GM18868 (cell line): ENCODE results near the gene AVPR2.

Experiments used
- ATAC-seq: cut with Tn5 transposase; IDR thresholded peaks from one replicate; pipeline ENCODE4 v1.9.1; 2021; ENCODE audit warnings: mild to moderate bottlenecking, moderate library complexity; ENCODE audit not compliant: unreplicated experiment

AVPR2 gene

DNA sequence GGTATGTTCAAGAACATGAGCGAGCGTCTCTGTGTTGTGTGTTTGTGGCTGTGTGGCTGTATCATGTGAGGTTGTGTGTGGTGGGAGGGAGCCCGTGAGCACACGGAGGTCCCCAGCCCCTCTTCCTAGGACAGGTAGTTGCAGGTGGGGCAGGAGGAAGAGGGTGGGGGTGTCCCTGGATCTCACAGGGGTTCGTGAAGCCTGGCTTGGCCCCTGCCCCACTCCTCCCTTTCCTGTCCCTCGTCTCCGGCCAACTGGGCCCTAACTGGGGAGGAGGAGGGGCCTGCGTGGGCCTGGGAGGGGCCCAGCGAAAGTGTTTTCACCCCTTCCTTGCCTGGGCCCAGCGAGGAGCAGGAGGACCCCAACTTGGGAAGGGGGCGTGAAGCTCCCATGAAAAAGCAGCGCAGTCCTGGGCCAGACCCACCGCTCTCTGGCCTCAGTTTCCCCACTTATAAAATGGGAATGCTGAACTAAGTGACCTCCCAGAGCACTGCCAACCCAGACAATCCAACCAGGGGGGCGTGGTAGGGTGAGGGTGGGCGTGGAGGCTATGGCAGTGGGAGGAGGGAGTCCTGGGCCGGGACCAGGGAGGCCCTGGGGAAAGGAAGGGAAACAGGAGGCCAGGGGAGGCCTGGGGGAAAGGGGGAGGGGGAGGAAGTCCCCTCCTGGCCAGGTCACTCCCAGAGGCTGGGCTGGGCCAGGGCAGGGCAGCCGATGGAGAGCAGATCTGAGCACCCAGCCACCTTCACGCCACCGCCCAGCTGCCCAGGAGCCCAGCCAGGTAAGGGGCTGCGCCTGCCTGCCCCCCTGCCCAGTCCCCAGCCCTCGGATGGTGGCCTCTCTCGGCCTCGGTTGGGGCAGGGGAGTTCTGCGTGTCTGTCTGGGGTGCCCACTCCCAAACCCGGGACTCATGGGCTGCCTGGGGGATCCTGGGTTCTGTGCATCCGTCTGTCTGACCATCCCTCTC lies at the start of gene AVPR2:
TSS of gene AVPR2 (plus strand) at position 683 of the 967 bp plus-strand sequence. CDS start 473 bp downstream, outside the sequence.
- no peak for ATAC-seq

DNA sequence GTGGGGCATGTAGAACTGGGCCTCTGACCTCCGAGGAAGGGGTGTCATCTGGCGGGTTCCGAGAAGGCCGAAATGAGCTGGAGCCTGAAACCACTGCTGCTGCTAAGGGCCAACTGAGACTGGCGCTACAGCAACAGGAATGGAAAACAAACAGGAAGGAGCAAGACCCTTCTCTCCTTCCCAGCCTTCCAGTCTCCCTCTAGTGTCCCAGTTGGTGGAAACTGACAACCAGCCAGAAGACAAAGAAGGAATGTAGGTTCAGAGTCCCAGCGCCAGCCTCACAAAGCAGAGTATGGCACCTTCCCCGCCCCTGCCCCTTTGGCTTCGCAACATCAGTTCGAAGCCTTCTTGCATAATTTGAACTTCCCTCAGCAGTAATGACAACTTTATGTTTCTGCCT lies 49.8 kb upstream of the AVPR2 start:
- no peak for ATAC-seq

DNA sequence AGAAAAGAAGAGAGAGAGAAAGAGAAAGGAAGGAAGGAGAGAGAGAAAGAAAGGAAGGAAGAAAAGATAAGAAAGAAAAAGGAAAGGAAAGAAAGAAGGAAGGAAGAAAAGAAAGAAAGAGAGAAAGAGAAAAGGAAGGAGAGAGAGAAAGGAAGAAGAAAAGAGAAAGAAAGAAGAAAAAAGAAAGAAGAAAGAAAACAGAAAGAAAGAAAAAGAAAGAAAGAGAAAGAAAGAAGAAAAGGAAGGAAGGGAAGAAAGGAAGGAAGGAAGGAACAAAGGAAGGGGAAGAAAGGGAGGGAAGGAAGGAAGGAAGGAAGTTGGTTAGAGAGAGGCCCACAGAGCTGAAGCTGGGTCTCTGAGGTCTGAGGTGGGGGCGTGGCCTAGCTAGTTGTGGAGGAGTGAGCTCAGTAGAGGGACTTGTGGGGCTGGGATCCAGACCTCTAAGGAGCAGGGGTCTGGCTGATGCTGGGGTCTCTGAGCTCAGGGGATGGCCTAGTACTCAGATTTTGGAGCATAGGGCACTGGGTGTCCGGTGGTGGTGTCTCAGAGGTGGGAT lies 47.0 kb upstream of the AVPR2 start:
- ATAC-seq: no peak

DNA sequence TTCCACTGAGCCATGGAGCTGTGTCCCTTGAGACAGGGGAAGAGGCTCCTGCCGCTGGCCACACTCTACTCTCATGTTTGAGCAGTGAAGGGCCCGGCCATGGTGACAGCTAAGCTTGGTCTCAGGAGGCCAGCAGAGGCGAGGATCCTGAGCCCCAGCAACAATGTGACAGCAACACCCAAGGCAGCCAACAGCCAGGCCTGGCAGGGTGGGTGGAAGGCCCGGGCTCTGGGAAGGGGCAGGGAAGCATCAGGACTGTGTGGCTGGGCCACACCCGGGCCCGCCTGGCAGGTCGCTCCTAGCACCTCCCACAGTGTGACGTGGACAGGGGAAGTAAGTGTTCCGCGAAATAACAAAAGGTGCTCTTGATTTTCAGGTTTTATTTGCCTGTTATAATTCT lies 43.3 kb upstream of the AVPR2 start:
- ATAC-seq: no peak

DNA sequence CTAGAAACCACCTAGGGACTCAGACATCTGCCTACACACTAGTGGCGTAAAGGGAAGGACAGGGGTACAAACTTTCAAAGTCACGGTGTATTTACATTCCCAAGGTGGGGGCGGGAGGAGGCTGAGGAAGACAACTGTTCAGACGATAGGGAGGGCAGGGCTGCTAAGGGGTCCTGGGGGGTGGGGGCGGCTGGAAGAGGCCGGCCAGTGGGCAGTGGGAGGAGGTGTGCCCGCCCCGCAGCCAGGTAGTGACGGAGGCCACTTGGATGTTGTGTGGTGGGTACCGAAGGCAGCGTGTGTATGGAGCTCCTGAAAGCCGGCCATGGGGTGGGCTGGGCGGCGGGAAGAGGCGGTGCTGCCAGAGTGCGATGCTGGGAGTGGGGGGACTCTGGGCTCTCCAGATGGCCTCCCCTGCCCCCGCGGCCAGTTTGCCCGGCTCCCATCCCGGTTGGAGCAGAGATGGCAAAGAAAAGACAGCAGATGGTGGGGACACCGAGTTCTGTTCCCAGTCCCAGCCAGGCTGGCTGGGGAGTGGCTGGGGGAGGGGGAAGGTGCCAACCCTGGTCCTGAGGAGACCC lies 42.7 kb upstream of the AVPR2 start:
- no peak for ATAC-seq

DNA sequence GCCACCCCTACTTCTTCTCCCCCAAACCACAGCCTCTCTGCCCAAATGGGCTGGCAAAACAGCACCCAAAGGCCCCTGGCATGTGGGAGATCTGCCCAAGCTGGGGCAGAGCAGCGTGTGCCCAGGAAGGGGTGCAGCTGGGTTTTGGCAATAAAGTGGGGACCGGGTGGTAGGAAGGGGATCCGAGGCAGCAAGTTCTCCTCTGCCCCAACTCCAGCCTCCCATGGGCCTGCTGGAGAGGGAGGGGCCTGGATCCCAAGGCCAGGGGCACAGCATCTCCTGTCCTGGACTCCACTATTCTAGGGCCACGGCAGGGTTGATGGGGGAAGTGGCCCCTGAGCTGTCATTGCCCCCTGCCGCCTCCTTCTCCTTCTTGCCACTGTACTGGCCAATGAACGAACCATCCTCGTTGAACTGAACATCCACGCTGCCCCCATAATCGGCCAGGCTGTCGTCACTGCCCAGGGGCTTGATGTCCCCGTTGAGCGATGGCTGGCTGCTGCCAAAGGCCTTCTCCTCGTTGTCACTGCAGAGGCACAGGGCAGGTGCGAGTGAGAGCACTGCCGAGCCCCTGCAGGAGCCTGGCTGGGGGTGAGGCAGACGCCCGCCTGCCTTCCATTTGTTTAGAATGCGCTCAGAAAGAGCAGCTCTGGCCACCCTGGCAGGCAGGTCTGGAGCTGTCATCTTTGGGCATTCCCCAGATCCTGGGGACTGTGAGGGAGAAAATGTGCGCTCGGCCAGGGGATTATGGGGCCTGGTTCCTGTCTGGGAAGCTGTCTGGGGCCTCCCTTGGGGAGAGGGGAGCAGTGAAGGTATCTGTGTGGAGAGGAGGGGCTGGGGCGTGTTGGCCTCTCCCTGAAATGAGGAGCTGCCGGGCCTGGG lies 41.9 kb upstream of the AVPR2 start:
- ATAC-seq: no peak

DNA sequence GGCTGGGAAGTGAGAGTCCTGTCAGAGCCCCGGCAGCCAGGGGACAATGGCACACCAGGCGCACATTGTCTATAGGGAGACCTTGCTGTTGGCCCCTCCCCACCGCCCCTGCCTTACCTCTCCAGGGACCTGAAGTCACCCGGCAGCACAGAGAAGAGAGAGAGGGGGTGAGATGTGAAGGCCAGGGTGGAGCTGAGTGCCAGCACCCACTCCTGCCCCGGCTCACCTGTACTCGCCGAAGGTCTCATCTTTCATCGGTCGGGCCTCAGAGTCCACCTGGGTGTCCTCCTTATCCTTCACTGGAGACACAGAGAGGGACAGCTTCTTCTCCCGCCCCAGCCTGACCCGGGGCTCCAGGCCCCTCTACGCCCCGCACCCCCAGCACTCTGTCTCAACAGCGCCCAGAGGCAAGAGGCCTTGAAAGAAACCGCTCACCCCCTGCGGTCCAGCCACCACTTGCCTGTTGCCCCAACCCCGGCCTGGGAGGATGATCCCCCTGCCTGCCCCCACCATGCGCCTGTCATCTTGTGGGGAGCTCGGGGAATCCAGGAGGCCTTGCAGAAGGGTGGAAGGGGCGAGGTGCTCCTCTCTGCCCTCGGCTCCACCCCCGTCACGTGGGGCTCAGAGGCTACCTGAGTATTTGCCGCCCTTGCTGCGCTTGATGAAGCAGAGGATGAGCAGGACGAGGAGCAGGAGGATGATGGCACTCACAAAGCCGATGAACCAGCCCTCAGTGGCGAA lies 41.1 kb upstream of the AVPR2 start:
- no peak for ATAC-seq

DNA sequence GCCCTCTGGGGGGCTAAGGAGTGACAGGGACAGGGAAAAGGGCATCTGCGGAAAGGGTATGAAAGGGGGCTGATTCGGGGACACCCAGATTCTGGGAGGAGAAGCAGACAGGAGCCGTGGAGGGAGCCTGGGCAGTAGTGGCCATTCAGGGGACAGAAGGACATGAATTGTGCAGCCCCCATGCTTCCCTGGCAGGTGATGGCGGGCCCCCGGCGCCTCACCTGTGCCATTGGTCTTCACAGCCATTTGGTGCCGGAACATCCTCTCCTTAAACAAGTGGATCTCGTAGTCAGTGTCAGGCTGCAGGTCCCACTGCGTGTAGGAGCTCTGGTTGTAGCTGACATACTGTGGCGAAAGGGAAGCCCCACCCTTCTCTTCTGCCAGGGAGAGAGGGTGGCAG lies 40.4 kb upstream of the AVPR2 start:
- ATAC-seq: no peak

DNA sequence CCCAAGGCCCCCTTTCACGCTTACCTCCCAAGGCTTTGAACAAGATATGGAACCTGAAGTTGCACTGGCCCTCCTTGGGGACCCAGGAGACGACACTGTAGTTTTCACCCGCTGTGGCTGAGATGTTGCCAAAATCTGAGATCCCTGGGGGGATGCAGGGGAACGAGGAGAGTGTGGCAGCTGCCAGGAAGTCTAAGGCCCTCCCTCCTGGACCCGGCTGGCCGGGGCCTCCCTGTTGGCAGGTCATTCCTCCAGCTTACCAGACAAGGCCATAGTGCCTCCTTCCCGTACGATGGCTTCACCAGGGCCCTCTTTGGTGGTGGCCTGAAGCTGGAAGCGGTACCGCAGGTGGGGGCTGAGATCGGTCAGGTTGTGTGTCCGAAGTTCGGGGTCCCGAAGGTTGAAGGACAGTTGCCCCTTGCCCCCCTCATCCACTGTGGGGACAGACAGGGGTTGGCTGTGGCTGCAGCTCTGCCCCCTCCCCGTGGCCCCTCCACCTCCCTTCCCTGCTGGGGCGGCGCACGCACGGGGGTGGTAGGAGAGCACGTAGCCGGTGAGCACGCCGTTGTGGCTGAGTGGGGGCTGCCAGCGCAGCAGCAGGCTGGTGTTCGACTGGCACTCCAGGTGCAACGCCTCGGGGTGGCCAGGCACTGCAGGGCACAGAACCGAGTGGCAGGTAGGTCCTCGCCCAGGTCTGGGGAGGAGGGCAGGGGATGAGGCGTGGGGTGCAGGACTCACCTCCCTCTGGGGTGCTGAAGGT lies 39.7 kb upstream of the AVPR2 start:
- no peak for ATAC-seq

DNA sequence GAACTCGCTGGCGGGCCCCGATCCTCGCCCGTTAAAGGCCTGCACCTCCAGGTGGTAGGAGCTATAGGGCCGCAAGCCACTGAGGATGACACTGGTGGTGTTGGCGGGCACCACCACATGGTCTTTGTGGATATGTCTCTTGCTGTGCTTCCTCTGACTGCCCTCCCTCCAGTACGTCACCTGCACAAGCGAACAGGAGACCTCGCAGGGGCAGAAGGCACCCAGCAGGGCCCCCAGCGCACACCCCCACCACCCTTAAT lies 39.2 kb upstream of the AVPR2 start:
- ATAC-seq: no peak

DNA sequence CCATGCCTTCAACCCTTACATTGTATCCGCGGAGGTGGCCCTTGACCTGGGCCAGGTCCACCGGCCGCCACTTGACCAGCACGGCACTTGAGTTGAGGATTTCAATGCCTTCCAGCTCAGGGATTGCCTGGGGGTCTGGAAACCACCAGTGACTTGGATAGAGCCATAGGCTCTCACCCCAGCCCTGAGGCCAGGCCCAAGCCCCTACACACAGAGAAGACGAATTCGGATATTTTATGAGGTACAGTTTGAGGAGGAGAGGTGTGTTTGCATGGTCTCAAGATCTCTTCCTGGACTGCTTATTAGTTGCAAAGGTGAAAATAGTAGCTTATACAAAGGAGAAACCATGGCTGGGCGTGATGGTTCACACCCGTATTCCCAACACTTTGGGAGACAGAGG lies 38.8 kb upstream of the AVPR2 start:
- no peak for ATAC-seq

DNA sequence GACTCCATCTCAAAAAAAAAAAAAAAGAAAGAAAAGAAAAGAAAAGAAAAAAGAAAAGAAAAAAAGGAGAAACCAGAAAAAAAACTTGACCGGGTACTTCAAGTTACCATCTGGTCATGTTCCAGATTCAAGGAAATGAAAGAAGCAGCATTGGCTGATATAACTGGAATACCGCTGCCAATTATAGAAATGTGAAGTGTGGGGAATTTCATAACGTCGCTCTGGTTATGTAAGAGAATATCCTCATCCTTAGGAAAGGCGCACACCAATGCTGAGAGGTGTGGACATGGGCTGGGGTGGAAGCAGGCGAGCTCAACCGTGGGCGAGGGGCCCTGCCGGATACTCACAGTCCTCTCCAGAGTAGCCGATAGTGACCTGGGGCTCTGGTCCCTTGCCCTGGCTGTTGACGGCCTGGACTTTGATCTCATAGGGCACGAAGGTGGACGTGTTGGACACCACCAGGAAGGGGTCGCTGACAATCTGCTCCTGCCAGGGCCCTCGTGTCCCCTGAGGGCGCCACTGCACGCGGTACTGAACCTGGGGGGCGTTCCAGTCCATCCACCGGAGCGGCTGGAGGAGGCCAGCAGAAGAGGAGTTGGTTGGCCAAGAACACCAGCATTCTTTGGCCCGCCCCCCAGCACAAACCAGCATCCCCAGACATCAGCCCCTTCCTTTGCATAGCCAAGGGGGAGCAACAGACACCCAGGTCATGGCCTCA lies 38.0 kb upstream of the AVPR2 start:
- ATAC-seq: no peak

DNA sequence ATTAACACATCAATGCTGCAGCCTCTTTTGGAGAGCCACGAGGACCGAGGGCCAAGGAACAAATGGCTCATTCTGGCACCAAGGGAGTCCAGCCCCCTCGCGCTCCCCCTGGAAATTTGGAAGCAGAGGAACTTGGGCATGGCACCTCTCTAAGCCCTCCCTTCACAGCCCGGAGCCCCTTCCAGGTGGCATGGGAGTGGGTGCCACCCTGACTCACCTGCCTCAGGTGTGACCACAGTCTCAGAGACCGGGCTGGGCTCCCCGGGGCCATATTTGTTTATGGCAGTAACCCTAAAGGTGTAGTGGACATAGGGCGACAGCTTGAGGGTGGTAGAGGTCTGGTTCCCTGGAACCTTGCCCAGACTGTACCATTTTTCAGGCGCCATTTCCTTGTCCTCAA lies 37.3 kb upstream of the AVPR2 start:
- ATAC-seq: no peak

DNA sequence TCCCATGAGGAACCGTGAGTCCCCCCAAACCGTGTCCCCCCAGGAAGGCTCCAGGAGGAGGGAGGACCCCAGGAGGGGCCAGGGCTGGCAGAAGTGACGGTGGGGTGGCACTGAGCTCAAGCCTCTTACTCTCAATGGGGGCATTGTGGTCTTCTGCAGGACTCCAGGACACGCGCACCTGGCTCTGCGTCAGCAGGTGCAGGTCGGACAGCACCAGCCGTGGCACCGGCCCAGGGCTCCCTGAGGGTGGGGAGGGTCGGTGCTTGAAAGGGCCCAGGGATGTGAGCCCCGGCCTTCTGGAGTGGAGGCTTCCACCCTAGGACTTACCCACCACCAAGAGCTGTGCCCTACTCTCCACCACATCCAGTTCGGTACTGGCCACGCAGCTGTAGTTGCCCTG lies 36.8 kb upstream of the AVPR2 start:
- ATAC-seq: no peak

DNA sequence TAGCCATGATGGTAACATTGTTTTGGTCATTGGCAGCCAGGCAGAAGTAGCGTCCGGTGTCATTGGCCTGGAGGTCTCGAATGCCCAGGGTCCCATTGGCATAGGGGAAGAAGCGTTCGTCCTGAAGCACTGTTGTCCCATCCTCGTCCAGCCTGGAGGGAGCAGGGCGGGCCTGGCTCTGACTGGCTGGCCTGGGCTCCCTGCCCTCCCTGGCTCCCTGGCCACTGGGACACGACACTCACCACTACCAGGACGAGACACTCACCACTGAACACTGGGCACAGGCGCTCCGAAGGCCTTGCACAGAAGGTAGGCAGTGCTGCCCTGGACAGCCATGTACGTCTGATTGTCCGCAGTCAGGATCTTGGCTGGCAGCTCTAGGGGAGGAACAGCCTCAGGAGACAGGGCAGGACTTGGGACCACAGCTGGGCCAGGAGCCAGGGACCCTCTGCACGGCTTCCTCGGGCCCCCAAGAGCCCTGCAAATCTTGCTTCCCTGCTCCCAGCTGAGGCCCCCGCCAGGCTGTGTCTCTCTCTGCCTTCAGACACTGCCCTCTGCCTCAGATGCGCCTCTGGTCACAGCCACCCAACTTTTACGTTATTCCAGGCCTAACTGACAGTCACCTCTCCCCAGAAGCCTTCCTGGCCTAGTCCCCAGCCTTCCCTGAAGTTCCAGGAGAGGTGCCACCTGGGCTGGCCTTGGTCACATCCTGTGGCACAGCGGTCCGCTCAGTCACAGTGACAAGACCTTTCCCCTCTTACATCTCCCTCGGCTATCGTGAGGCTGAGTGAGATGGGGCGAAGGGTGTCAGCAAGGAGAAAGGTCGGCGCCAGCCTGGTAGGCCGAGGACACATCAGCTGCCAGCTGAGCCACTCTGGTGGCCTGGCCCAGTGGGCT lies 35.6 kb upstream of the AVPR2 start:
- ATAC-seq: no peak

DNA sequence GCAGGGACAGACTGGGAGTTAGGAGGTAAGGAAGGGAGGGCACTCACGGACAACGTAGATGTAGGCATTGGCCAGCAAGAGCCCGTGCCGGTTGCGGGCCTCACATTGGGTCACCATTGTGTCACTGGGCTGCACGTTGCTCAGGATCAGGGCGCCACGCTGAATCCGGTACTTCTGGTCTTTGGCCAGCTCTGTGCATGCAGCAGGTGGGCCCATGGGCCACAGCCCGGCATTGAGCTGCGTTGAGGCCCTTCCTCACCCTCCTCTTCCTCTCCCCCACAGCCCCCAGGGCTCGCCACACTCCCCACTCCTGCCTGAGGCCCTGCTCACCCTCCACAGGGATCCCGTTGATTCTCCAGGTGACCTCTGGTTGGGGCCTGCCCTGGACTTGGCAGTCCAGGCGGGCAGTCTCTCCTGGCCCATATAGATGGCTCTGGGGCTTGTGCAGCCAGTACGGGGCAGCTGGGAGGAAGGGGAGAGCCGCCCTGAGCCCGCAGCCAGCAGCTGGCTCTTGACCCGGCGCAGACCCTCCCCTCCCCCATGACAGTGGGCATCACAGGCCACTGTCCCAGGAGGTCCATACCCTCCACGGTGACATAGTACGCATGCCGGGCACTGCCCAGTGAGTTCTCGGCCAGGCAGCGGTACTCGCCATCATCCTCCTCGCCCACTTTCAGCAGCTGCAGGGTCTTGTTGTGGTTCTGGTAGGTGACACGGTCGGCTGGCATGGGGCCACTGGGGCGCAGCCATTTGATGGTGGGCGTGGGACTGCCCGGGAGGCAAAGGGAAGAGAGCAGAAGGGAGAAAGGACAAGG lies 34.8 kb upstream of the AVPR2 start:
- ATAC-seq: no peak

DNA sequence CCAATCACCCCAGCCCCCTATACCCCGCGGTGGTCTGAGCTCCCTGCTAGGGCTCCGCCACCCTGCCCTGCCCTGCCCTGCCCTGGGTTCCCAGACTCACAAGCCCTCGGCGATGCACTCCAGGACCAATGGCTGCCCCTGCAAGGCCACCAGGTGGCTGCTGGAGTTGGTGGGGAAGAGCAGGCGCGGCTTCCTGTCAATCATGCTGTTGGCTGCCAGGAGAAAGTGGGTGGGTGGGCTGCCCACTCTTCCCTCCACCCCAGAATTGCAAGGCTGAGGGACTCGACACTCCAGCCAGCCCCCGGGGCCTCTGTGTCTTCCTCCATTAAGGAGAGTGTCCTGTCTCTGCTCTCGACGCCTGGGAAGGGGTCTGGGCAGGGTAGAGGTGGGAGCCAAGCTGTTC lies 34.2 kb upstream of the AVPR2 start:
- no peak for ATAC-seq
